ENCODE results near the gene BRPF3. TPM values are rescaled to one million over a fixed set of nuclear protein-coding genes. Genes with fewer than 3 reads are reported as not detected.
"Not testable (repeated sequence)": the region's sequence is repeated elsewhere in the genome, so short reads cannot be mapped to it uniquely, and the experiment has no call there.

Gene BRPF3
- total RNA-seq, 1 donor from 2014 or later = 17.9 TPM

DNA sequence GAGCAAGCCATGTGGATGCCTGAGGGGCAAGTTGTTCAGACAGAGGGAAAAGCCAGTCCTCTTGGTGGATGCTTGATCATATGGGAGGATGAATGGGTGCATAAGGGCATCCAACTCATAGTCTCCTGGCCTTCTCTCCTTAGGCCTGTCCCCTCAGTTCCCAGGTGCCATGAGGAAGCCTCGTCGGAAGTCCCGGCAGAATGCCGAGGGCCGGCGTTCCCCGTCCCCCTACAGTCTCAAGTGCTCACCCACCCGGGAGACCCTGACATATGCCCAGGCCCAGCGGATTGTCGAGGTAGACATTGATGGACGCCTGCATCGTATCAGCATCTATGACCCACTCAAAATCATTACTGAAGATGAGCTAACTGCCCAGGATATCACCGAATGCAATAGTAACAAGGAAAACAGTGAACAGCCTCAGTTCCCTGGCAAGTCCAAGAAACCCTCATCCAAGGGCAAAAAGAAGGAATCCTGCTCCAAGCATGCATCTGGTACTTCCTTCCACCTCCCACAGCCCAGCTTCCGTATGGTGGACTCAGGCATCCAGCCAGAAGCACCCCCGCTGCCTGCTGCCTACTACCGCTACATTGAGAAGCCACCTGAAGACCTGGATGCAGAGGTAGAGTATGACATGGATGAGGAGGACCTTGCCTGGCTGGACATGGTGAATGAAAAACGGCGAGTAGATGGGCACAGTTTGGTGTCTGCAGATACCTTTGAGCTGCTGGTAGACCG is 3.8 kb downstream of the BRPF3 start:
- no peak for FAIRE-seq
- DNase-seq (ENCODE audit: low spot score in 2 of 2) = no peak

DNA sequence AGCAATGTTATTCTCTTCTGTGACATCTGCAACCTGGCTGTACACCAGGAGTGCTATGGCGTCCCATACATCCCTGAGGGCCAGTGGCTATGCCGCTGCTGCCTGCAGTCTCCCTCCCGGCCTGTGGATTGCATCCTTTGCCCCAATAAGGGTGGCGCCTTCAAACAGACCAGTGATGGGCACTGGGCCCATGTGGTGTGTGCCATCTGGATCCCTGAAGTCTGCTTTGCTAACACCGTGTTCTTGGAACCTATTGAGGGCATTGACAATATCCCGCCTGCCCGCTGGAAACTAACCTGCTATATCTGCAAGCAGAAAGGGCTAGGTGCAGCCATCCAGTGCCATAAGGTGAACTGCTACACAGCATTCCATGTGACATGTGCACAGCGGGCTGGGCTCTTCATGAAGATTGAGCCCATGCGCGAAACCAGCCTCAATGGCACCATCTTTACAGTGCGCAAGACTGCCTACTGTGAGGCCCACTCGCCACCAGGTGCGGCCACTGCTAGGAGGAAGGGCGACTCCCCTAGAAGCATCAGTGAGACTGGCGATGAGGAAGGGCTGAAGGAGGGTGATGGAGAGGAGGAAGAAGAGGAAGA is 4.6 kb downstream of the BRPF3 start:
- DNase-seq (ENCODE audit: low spot score in 2 of 2) = no peak

DNA sequence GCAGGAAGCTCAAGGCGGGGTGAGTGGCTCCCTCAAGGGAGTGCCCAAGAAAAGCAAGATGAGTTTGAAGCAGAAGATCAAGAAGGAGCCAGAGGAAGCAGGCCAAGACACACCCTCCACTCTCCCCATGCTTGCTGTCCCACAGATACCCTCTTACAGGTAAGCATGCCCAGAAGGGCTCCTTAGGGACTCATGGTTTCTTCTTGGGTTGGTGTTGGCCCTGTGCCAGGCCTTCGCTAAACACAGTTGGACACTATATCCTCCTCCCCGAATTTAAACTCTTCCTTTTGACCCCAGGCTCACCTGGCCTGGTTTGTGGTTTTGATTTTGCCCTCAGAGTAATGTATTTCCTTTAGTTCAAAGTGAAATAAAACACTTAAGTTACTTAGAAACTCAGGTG is 5.1 kb downstream of the BRPF3 start:
- DNase-seq (ENCODE audit: low spot score in 2 of 2) = no peak
- FAIRE-seq = no peak

More for the DNA sequence above, 4.6 kb downstream of the BRPF3 start:
- no peak for FAIRE-seq

DNA sequence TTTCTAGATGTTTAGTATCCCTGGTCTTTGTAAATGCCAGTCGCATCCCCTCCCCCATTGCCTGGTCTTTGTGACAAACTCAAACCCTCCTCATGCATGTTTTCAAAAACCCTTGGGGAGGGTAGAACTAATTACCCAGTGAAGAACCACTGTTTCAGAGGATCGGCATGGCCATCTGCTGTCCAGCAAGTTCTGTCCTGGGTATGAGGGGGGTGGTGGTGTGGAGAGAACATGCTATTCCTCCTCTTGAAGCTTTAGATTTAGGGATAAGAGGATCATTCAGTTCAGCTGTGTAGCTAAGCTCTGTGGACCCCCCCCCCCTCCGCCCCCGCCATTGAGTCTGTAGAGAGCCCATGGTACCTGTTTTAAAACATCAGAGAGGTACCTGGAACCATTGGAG is 5.6 kb downstream of the BRPF3 start:
- DNase-seq (ENCODE audit: low spot score in 2 of 2) (no peak), FAIRE-seq (no peak)

DNA sequence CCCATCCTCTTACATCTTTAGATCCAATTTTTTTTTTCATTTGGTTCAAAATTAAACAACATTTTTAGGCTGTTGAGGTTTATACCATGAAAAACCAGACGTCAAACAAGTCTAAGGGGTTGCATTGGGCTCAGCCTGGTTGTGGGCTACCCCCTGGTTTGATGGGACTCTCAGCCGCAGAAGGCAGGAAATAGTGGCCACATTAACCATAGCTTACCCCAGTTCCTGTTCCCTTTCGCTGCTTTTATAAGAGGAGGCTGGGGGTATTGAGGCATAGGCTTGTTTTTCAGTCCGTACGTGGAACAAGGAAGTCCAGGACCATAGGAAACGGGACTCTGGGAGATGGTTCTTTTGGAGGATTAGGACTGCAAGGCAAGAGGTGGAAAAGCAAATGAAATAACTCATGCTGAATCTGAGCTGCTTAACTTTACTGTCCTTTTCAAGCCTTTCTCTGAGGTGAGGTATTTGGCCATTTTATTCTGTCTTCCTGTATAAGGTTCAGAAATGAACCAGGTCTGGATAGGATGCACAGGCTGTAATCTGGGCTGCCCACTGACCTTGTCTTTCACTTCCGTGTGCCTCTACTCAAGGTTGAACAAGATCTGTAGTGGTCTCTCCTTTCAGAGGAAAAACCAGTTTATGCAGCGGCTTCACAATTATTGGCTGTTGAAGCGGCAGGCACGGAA is 7.7 kb downstream of the BRPF3 start:
- DNase-seq (ENCODE audit: low spot score in 2 of 2) (no peak), FAIRE-seq (no peak)

DNA sequence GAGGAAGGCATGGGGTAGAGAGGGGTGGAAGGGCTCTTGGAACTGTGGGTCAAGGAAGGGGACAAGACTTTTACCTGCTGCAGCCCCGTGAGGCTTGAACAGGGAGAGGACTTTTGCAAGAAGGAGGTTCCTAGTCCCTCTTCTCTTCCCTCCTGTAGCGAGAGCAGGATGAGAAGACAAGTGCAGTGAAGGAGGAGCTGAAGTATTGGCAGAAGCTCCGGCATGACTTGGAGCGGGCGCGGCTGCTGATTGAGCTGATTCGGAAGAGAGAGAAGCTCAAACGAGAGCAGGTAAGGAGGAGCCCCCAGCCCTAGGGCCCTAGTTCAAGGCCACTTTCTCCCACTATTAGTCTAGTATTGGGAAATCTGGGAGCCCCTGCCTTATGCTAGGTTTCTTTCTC is 10.6 kb downstream of the BRPF3 start:
- FAIRE-seq = no peak
- DNase-seq (ENCODE audit: low spot score in 2 of 2) = no peak

DNA sequence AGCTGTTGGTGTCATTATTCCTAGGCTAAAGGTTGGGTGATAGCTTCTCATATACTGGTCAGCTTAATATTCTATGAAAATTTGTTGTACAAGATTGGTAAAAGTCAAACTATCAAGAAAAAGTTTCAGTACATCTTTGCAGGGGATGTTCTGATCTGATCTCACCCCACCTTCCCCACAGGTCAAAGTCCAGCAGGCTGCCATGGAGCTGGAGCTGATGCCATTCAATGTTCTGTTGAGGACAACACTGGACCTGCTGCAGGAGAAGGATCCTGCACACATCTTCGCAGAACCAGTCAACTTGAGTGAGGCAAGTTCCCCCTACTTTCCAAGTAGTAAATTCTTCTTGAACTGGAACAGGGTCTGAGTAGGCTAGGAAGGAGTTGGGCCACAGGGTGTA is 13.1 kb downstream of the BRPF3 start:
- no peak for FAIRE-seq
- no peak for DNase-seq (ENCODE audit: low spot score in 2 of 2)

DNA sequence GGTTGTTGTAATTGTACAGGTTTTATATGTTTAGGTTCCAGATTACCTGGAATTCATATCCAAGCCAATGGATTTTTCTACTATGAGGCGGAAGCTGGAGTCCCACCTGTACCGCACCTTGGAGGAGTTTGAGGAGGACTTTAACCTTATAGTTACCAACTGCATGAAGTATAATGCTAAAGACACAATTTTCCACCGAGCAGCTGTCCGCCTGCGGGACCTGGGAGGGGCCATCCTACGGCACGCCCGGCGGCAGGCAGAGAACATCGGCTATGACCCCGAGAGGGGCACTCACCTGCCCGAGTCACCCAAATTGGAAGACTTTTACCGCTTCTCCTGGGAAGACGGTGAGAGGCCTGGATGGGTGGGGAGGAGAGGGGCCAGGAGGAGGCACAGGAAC is 13.6 kb downstream of the BRPF3 start:
- FAIRE-seq (no peak), DNase-seq (ENCODE audit: low spot score in 2 of 2) (no peak)

DNA sequence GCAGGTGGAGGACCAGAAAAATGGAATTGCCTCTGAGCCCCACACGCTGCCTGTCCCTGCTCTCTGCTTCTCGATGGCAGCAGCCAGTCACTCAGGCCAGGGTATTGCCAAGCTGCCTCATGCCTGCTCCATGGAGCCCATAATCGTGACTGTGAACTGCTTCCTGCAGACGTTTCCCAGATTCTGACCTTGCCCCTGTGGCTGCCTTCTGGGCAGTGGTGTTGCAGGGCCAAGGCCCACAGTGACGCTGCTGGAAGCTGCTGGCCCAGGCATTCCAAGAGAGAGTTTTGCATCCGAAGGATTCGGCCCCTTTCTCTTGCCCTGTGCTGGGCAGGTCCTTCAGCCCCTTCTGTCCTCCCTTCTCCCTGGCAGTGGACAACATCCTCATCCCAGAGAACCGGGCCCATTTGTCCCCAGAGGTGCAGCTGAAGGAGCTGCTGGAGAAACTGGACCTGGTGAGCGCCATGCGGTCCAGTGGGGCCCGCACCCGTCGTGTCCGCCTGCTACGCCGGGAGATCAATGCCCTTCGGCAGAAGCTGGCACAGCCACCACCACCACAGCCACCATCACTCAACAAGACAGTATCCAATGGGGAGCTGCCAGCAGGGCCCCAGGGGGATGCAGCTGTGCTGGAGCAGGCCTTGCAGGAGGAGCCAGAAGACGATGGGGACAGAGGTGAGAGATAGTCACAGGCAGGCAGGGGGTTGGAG is 14.5 kb downstream of the BRPF3 start:
- DNase-seq (ENCODE audit: low spot score in 2 of 2) (no peak), FAIRE-seq (no peak)

DNA sequence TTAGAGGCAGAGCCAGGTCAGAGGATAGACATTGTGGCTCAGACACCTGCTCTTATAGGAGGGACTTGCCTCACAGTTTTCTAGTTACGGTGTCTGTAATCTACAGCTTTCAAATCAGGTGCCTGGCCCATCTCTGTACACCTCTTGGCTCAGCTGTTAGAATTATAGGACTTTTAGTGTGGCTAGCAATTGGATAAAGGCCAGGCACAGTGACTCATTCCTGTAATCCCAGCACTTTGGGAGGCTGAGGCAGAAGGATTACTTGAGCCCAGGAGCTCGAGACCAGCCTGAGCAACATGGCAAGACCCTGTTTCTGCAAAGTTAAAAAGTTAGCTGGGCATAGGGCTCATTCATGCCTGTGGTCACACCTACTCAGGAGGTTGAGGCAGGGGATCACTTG is 20.0 kb downstream of the BRPF3 start:
- DNase-seq (ENCODE audit: low spot score in 2 of 2) (no peak), FAIRE-seq (no peak)

DNA sequence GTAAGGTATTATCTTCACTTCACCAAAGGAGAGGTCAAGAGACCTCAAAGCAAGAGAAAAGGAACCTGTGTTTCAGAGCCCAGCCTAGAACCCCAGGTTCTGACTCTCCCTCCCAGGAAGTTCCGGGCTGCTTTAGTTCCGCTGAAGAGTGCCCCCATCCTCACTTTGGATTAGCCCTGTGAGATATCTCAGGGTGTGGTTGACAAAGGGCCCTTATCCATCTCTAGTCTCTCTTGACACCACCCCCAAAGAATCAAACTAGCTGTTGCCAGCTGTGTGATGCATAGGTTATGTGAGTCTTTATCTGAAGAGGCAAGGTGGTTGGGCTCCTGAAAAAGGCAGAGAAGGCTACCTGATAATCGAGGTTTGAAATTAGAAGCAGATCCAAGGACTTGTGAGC is 20.6 kb downstream of the BRPF3 start:
- DNase-seq (ENCODE audit: low spot score in 2 of 2) = no peak
- no peak for FAIRE-seq

DNA sequence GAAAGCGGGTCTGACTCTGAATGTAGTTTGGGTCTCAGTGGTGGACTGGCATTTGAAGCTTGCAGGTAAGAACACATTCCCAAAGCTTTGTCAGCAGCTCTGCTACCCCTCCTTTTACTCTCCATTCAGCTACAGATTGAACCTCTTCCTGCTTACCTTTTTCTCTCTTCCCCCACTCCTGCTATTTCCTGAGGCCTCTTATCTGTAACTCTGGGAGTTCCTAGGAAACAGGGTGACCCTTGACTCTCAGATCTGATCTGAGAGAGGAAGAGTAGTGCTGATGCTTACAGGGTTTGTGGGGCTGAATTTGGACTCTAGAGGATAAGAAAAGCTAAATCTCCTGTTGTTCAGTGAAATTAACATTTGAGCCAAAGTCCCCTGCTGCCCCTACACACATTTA is 21.4 kb downstream of the BRPF3 start:
- DNase-seq (ENCODE audit: low spot score in 2 of 2) (no peak), FAIRE-seq (no peak)

DNA sequence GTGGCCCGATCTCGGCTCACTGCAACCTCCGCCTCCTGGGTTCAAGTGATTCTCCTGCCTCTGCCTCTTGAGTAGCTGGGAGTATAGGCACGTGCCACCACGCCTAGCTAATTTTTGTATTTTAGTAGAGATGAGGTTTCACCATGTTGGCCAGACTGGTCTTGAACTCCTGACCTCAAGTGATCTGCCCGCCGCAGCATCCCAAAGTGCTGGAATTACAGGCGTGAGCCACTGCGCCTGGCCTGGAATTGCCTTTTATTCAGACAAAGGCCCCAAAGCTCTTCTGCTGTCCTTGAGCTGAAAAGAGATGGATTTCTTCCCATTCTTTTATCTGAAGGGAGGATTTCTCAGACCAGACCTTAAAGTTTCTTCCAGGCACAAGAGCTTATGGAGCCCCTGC is 22.0 kb downstream of the BRPF3 start:
- FAIRE-seq; DNase-seq (ENCODE audit: low spot score in 2 of 2): not testable (repeated sequence)

DNA sequence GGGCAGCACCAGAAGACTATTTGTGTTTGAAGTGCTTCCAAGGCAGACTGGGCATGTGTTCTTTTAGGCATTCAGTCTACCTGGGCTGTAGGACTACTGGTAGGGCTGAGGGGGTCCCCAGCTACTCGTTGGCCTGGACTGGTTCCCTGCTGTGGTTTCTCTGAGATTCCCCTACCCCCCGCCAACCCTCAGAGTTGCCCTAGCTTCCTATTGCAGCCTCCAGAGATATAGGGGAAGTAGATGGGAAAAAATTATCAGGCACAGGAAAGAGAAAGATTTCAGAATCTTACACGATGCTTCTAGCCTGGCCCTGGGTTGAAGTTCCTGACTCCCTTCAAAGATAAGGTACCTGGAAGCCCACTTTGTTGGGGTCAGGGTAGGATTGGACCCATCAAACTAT is 22.5 kb downstream of the BRPF3 start:
- no peak for FAIRE-seq
- DNase-seq (ENCODE audit: low spot score in 2 of 2) = no peak

DNA sequence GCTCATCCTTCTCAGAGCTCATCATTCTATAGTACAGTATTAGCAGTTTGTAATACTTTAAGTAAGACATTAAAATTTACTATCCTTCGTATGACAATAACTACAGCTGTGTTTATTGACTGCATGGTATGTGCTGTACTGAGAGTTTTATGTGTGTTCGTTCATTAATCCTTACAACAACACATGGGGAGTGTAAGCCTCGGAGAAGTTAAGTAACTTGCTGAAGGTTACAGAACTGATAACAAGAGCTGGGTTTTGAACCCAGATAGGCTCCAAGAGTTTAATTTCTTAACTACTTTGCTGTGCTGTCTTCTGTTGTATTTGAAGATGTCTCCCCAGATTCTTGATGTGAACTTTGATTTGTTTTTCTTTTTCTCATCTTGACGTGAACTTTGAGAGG is 23.7 kb downstream of the BRPF3 start:
- DNase-seq (ENCODE audit: low spot score in 2 of 2) = no peak
- no peak for FAIRE-seq

DNA sequence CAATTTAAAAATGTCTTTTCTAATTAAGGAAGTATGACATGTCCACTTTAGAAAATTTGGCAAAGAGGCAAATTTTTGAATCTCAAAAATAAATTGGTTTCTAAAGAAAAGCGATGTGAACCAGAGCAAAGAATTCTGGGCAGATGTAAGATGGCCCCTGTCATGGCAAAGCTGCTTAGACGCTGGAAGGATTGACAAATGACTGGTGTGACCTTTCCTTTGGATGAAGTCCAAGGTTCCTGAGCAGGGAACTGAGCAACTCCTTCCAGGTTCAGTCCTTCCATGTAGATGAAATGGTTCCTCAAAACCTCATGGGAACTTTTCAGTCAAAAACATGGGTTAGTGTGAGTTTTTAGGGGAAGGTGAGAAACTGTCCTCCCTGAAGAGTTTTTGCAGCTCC is 25.1 kb downstream of the BRPF3 start:
- no peak for FAIRE-seq
- no peak for DNase-seq (ENCODE audit: low spot score in 2 of 2)

DNA sequence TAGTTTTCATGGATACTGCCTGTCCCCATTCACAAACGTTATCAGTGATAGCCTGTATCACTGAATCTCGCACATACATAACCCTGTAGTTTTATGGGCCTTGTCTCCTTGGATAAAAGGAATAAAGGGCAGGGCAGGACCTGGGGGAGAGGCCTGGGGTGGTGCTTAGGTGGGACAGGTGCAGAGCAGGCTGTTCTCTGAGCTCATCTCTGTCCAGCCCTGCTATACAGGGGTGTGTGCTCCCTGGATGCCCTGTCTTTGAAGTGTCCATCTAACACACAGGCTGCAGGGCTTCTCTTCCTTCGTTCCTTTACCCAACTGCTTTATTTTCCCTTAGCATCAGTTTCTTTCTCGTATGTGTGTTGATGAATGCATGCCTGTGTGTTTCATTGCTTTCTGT is 26.4 kb downstream of the BRPF3 start:
- FAIRE-seq (no peak), DNase-seq (ENCODE audit: low spot score in 2 of 2) (no peak)

DNA sequence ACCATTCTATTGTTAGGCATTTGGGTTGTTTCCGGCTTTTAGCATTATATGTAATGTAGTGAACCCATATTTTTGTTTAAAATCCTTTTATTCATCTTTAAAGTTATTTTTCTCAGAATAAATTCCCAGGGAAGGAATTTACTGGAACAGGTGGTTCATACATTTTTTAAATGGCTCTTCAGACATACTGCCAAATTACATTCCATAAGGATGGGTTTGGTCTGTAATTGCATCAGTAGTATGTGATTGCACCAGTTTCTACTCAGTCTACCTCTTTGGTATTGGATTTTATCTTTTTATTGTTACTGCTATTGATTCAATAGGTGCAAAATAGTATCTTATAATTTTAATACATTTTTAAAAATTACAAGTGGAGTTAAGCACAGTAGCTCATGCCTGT is 27.2 kb downstream of the BRPF3 start:
- no peak for FAIRE-seq
- DNase-seq (ENCODE audit: low spot score in 2 of 2) = no peak

DNA sequence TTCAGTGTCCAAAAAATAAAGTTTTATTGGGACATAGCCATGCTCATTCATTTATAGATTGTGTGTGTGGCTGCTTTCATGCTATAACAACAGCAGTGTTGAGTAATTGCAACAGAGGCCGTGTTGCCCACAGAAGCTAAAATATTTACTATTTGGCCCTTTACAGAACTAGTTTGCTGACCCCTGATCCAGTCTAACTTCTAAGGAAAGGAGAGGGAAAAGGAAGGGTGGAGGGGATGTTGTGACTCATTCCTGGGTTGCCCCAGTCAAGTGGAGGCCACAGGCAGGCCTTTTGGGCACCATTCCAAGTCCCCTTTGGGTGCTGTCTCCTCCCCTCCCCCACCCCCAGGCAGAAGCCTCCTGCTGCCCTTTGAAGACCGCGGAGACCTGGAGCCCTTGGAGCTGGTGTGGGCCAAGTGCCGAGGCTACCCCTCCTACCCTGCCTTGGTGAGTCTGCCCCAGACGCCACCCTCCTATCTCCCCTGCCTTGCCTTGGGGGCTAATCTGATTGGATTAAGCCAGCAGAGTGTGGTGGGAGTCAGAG is 28.4 kb downstream of the BRPF3 start:
- no peak for FAIRE-seq

DNA sequence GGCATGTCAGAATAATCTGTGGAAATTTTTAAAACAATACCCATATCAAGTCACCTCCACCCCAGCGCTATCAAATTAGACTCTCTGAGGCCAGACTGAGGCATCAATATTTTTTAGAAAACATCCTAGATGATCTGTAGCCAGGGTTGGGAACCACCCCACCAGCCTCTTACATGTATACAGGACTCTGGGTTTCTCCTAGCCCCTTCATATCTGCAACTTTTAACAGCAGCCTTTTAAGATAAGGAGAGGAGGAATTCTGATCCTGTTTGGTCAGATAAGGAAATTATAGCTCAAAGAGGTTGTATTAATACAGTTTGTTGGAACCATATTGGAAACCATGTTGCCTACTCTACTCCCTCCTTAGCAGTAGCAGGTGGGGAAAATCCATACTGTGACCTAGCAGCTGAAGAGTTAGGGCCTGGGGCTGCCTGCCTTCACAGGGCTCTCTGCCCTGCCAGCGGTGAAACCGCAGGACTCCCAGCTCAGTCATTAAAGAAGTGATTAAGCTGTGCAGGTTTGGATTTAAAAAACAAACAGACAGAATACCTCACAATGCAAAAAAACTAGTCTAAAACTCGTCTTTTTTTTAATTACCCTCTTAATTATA is 30.0 kb downstream of the BRPF3 start:
- no peak for FAIRE-seq

More for the DNA sequence above, 28.4 kb downstream of the BRPF3 start:
- DNase-seq (ENCODE audit: low spot score in 2 of 2) = no peak

More for the DNA sequence above, 30.0 kb downstream of the BRPF3 start:
- no peak for DNase-seq (ENCODE audit: low spot score in 2 of 2)
